Measurements from ENCODE around the gene LRRC61. TPM values are rescaled to one million over a fixed set of nuclear protein-coding genes. Genes with fewer than 3 reads are reported as not detected.

Gene LRRC61
- total and polyA plus RNA-seq, 2 of the 13 experiments (the other 11 are each of a cell fraction or from before 2014, with no cell fraction given), result 33.0 to 34.8 TPM

DNA sequence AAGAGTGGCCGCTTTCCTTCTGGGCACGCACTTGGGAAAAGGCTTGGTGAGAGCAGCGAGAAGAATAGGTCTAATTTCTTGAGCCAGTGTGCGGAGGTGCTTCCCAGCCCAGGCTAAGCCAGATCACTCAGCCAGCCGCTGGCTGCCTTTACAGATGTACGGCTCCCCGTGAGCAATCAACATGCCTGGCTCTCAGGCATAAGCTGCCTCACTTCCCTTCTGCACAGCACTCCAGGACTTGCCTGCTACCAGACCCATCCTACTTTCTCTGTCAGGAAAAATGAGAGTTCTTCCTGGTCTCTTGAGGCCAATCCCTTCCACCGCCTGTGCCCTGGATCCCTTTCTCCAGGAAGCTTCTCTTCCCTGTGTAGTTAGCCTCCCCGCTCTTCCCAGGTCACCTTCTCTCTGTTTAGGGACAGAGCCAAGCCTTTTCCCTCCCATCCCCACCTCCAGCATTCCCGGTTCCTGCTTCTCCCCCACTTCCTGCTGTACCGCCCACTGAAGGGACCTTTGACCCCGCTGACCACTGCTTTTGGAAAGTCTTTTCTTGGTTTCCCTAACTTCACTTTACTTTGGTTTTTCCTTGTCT lies 1.3 kb downstream of the LRRC61 start (continued):
- TF ChIP-seq, protein P1, sequence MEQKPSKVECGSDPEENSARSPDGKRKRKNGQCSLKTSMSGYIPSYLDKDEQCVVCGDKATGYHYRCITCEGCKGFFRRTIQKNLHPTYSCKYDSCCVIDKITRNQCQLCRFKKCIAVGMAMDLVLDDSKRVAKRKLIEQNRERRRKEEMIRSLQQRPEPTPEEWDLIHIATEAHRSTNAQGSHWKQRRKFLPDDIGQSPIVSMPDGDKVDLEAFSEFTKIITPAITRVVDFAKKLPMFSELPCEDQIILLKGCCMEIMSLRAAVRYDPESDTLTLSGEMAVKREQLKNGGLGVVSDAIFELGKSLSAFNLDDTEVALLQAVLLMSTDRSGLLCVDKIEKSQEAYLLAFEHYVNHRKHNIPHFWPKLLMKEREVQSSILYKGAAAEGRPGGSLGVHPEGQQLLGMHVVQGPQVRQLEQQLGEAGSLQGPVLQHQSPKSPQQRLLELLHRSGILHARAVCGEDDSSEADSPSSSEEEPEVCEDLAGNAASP (CRISPR knock-in tag; IDR thresholded peaks at IDR 0.05; ENCODE audit: borderline replicate concordance), result no peak
- TF ChIP-seq ZNF180 (CRISPR knock-in tag; IDR thresholded peaks at IDR 0.05; ENCODE audit: borderline replicate concordance, low read depth) (no peak), NR3C1 (CRISPR knock-in tag; IDR thresholded peaks at IDR 0.05) (no peak), ZMYM4 (CRISPR knock-in tag; IDR thresholded peaks at IDR 0.05) (no peak), HNF4G (IDR thresholded peaks at IDR 0.05; ENCODE audit: borderline replicate concordance, low read depth, low read length) (peak; percentile 30; the same call in 1 of the 2 replicates), HNF4G (CRISPR knock-in tag; IDR thresholded peaks at IDR 0.05; ENCODE audit: borderline replicate concordance, low read depth) (no peak), ZNF614 (CRISPR knock-in tag; IDR thresholded peaks at IDR 0.05; ENCODE audit: borderline replicate concordance) (no peak), RBFOX2 (IDR thresholded peaks at IDR 0.05; ENCODE audit: low read depth, low read length) (no peak; the same call in 1 of the 2 replicates), REL (CRISPR knock-in tag; conservative IDR thresholded peaks at IDR 0.05) (no peak), ZNF569 (CRISPR knock-in tag; IDR thresholded peaks at IDR 0.05; ENCODE audit: borderline replicate concordance) (no peak), ZNF788 (CRISPR knock-in tag; IDR thresholded peaks at IDR 0.05; ENCODE audit: borderline replicate concordance) (no peak), POLR2A (IDR thresholded peaks at IDR 0.05; ENCODE audit: insufficient read depth in 1 of 2, low read depth in 2 of 2, low read length in 2 of 2) (peak in 1 of 2 experiments; percentile 43; a peak in 1 of 4 replicates), ZFP41 (CRISPR knock-in tag; IDR thresholded peaks at IDR 0.05; ENCODE audit: borderline replicate concordance) (no peak), ZNF282 (IDR thresholded peaks at IDR 0.05; ENCODE audit: partially characterized antibody) (no peak)
- TF ChIP-seq, protein P2, sequence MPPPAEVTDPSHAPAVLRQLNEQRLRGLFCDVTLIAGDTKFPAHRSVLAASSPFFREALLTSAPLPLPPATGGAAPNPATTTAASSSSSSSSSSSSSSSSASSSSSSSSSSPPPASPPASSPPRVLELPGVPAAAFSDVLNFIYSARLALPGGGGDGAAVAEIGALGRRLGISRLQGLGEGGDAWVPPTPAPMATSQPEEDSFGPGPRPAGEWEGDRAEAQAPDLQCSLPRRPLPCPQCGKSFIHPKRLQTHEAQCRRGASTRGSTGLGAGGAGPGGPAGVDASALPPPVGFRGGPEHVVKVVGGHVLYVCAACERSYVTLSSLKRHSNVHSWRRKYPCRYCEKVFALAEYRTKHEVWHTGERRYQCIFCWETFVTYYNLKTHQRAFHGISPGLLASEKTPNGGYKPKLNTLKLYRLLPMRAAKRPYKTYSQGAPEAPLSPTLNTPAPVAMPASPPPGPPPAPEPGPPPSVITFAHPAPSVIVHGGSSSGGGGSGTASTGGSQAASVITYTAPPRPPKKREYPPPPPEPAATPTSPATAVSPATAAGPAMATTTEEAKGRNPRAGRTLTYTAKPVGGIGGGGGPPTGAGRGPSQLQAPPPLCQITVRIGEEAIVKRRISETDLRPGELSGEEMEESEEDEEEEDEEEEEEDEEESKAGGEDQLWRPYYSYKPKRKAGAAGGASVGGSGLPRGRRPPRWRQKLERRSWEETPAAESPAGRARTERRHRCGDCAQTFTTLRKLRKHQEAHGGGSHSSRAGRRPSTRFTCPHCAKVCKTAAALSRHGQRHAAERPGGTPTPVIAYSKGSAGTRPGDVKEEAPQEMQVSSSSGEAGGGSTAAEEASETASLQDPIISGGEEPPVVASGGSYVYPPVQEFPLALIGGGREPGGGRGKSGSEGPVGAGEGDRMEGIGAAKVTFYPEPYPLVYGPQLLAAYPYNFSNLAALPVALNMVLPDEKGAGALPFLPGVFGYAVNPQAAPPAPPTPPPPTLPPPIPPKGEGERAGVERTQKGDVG (CRISPR knock-in tag; IDR thresholded peaks at IDR 0.05; ENCODE audit: borderline replicate concordance), result no peak
- TF ChIP-seq, protein P3, sequence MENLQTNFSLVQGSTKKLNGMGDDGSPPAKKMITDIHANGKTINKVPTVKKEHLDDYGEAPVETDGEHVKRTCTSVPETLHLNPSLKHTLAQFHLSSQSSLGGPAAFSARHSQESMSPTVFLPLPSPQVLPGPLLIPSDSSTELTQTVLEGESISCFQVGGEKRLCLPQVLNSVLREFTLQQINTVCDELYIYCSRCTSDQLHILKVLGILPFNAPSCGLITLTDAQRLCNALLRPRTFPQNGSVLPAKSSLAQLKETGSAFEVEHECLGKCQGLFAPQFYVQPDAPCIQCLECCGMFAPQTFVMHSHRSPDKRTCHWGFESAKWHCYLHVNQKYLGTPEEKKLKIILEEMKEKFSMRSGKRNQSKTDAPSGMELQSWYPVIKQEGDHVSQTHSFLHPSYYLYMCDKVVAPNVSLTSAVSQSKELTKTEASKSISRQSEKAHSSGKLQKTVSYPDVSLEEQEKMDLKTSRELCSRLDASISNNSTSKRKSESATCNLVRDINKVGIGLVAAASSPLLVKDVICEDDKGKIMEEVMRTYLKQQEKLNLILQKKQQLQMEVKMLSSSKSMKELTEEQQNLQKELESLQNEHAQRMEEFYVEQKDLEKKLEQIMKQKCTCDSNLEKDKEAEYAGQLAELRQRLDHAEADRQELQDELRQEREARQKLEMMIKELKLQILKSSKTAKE (CRISPR knock-in tag; IDR thresholded peaks at IDR 0.05; ENCODE audit: borderline replicate concordance), result no peak
- TF ChIP-seq, protein P4, sequence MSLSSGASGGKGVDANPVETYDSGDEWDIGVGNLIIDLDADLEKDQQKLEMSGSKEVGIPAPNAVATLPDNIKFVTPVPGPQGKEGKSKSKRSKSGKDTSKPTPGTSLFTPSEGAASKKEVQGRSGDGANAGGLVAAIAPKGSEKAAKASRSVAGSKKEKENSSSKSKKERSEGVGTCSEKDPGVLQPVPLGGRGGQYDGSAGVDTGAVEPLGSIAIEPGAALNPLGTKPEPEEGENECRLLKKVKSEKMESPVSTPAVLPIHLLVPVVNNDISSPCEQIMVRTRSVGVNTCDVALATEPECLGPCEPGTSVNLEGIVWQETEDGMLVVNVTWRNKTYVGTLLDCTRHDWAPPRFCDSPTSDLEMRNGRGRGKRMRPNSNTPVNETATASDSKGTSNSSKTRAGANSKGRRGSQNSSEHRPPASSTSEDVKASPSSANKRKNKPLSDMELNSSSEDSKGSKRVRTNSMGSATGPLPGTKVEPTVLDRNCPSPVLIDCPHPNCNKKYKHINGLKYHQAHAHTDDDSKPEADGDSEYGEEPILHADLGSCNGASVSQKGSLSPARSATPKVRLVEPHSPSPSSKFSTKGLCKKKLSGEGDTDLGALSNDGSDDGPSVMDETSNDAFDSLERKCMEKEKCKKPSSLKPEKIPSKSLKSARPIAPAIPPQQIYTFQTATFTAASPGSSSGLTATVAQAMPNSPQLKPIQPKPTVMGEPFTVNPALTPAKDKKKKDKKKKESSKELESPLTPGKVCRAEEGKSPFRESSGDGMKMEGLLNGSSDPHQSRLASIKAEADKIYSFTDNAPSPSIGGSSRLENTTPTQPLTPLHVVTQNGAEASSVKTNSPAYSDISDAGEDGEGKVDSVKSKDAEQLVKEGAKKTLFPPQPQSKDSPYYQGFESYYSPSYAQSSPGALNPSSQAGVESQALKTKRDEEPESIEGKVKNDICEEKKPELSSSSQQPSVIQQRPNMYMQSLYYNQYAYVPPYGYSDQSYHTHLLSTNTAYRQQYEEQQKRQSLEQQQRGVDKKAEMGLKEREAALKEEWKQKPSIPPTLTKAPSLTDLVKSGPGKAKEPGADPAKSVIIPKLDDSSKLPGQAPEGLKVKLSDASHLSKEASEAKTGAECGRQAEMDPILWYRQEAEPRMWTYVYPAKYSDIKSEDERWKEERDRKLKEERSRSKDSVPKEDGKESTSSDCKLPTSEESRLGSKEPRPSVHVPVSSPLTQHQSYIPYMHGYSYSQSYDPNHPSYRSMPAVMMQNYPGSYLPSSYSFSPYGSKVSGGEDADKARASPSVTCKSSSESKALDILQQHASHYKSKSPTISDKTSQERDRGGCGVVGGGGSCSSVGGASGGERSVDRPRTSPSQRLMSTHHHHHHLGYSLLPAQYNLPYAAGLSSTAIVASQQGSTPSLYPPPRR (CRISPR knock-in tag; IDR thresholded peaks at IDR 0.05; ENCODE audit: borderline replicate concordance), result no peak

Measured in HepG2 (cell line).